Activated CD4-positive, CD25-positive, alpha-beta regulatory T cell treated with anti-CD3 and anti-CD28 coated beads, Interleukin-2, amount 50 U/mL, for 72 hours (primary cell): Measurements from ENCODE around the gene TCP11X2.
"Not testable (repeated sequence)": the region's sequence is repeated elsewhere in the genome, so short reads cannot be mapped to it uniquely, and the experiment has no call there.

Experiments
- DNase-seq: peaks from one replicate; pipeline ENCODE4 v3.0.0; 2021

TCP11X2 gene

GRCh38 chrX:102471762-102472220 lies at the start of gene TCP11X2:
Gene TCP11X2 (minus strand): TSS chrX:102471812.
- not testable (repeated sequence) for DNase-seq

GRCh38 chrX:102517326-102517725 lies 45.7 kb upstream of the TCP11X2 start:
- DNase-seq: no peak

GRCh38 chrX:102515975-102516941 lies 44.6 kb upstream of the TCP11X2 start, which contains the start of gene TMSB15A:
Gene TMSB15A (minus strand): TSS chrX:102516739.
- peak; percentile 55 for DNase-seq

- no peak for DNase-seq
These were observed 42.9 kb upstream of the TCP11X2 start for GRCh38 chrX:102514536-102514935.

GRCh38 chrX:102498732-102499131 lies 27.1 kb upstream of the TCP11X2 start:
- DNase-seq: no peak

GRCh38 chrX:102491766-102492165 lies 20.2 kb upstream of the TCP11X2 start:
- DNase-seq: no peak

- DNase-seq: not testable (repeated sequence)
These were observed 7.2 kb upstream of the TCP11X2 start for GRCh38 chrX:102478765-102479164.

- not testable (repeated sequence) for DNase-seq
These were observed 1.4 kb downstream of the TCP11X2 start for GRCh38 chrX:102470215-102470614.

- DNase-seq: not testable (repeated sequence)
These were observed 13.0 kb downstream of the TCP11X2 start for GRCh38 chrX:102458615-102459014.

- not testable (repeated sequence) for DNase-seq
These were observed 31.7 kb downstream of the TCP11X2 start, which contains the start of gene NXF2B for GRCh38 chrX:102439908-102440307. Gene NXF2B (minus strand): TSS chrX:102440008. CDS start chrX:102380036, 59,972 bp downstream.

GRCh38 chrX:102414493-102414892 lies 57.1 kb downstream of the TCP11X2 start:
- not testable (repeated sequence) for DNase-seq
